VCaP (cell line): ENCODE data around the gene UBE2G2.
"Not testable (repeated sequence)": the region's sequence is repeated elsewhere in the genome, so short reads cannot be mapped to it uniquely, and the experiment has no call there.

Source experiments
- H3K27ac ChIP-seq: fragments of 450-650 bp; 2 replicates; pipeline ENCODE4 v1.5.1; 2017
- CTCF ChIP-seq: fragments of 450-650 bp; conservative IDR thresholded peaks from 2 replicates; pipeline ENCODE4 v1.5.1; 2017; ENCODE audit warnings: mild to moderate bottlenecking, moderate library complexity

UBE2G2 gene

GRCh38 chr21:44834231-44834950, 32.8 kb upstream of the UBE2G2 start:
- no peak for TF ChIP-seq CTCF

GRCh38 chr21:44833663-44834062, 32.0 kb upstream of the UBE2G2 start:
- no peak overlapping the region for H3K27ac ChIP-seq
- no peak for TF ChIP-seq CTCF

More at GRCh38 chr21:44834231-44834950, 32.8 kb upstream of the UBE2G2 start:
- no peak overlapping the region for H3K27ac ChIP-seq

GRCh38 chr21:44832516-44833255, 31.1 kb upstream of the UBE2G2 start:
- H3K27ac ChIP-seq: not testable (repeated sequence)

- no peak overlapping the region for H3K27ac ChIP-seq
- no peak for TF ChIP-seq CTCF
These were observed 29.7 kb upstream of the UBE2G2 start for GRCh38 chr21:44831227-44831860.

GRCh38 chr21:44829507-44830092, 28.0 kb upstream of the UBE2G2 start:
- no peak for TF ChIP-seq CTCF
- H3K27ac ChIP-seq: no peak overlapping the region

- no peak overlapping the region for H3K27ac ChIP-seq
- TF ChIP-seq CTCF: no peak
These were observed 26.9 kb upstream of the UBE2G2 start for GRCh38 chr21:44828362-44829056.

- no peak overlapping the region for H3K27ac ChIP-seq
- no peak for TF ChIP-seq CTCF
These were observed 21.6 kb upstream of the UBE2G2 start for GRCh38 chr21:44823179-44823660.
